ENCODE results near the gene ATF6B.
A peak's percentile ranks its signal among the peaks of the same experiment; 100 is the strongest.

ATF6B gene

DNA sequence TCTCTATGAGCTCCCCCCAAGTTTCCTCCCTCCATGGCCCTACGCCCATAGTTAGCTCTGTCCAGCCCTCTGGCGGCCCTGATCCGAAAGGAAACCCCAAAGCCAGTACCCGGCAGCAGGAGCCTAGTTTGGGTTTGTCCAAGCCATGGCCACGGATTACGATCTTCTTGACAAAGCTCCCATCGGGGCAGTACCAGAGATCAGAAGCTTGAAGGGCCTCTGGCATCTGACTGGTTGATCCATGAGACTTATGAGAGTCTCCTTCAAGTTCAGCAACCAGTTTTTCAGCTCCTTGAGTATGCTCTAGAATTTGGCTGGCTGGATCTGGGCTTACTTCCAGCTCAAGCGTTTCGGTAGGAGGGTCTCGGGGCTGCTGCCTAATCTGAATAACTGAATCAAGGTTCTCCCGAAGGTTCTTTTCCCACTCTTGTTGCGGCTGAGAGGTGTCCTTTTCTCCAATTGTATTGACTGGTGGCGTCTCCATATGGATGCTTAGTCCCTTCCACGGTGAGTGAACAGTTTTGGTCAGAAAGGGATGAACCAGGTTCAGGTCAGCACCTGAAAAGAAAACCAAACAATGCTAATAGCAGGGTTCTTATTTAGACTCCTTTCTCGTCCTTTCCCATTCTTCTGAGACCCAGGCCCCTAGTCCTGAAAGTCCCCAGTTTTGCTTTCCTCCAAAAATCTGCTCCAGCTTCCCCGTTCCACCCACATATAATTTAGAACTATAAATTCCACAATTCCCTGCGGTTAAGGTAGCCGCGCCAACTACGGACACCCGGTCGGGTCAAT lies 1.4 kb upstream of the ATF6B start:
- DNase-seq = peak; percentile 68

DNA sequence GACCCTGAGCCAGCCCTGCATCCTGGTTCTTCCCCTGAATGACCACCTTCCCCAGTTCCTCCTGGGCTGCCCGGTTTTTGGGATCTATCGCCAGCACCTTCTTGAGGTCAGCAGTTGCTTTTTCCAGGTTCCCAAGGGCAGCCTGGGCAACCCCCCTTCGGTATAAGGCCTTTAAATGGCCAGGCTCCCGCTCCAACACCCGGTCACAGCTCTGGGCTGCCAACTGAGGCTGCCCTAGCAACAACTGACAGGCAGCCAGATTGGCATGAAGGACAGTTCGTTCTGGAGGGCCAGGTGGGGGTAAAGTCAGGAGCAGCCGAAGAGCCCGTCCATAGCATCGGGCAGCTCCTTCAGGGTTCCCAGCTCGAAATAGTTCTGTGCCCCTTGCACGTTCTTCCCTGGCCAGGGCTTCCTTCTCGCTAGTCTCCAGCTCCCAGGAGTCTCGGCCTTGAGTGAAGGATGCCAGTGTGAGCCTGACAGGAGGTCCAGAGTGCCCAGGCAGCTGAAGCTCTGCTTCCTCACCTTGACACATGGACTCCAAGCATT lies 778 bp upstream of the ATF6B start:
- DNase-seq = no peak

DNA sequence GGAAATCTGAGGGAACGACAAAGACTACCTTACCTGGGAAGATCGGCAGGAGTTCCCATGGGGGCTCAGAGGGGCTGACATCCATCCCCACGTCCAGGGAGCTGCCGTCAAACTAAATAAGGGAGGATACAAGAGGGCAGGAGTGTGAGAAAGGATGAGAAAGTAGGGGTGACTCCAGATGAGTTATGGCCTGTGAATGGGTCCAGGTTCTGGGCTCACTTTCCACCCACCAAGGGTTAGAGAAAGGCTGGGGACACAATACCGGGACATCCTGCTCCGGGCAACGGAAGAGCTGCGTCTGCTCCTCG lies 683 bp downstream of the ATF6B start:
- no peak for DNase-seq

DNA sequence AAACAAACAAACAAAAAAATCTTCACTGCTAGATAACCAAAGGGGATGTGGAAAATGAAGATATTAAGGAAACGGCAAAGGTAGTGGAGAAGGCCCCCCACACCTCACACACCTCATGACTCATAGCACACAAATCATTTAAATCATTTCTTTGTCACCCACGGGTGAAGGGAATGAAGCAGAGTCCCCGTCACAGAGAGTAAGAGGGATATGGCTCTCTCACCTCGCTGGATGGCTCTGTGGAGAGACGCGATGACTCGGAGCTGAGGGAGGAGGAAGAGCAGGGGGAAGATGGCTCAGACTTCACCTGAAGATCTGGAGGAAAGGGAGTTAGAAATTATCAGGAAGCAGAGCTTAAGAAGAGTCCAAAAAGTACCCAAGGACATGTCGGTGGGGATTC lies 1.2 kb downstream of the ATF6B start:
- DNase-seq = no peak

DNA sequence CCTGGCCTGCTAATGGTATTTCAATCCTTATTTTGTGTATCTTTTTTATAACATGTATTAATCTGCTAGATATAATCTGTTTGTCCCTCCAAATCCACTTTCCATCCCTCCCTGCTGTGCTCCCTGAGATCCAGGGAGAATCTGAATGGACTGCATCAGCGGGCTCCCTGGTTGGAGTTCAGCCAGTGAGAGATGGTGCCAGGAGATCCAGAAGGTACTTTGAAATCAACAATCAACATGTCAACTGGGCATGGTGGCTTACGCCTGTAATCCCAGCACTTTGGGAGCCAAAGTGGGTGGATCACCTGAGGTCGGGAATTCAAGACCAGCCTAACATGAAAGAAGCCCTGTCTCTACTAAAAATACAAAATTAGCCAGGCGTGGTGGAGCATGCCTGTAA lies 4.4 kb downstream of the ATF6B start:
- no peak for DNase-seq

DNA sequence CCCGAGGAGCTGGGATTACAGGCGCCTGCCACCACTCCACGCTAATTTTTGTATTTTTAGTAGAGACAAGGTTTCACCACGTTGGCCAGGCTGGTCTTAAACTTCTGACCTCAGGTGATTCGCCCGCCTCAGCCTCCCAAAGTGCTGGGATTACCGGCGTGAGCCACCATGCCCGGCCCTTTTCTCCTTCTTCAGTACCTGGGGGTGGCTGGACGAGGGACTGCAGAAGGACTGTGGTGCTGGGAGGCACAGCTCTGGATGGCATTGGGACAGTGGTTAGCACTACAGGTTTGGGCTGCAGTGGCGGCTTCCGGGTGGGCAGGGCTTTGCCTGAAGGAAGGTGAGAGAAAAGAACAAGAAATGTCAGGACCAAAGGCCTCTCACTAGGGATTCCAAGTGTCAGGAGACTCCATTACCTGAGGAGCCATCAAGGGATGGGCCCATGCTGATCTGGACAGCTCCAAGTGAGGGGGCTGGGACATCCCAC lies 7.4 kb downstream of the ATF6B start:
- DNase-seq = no peak

DNA sequence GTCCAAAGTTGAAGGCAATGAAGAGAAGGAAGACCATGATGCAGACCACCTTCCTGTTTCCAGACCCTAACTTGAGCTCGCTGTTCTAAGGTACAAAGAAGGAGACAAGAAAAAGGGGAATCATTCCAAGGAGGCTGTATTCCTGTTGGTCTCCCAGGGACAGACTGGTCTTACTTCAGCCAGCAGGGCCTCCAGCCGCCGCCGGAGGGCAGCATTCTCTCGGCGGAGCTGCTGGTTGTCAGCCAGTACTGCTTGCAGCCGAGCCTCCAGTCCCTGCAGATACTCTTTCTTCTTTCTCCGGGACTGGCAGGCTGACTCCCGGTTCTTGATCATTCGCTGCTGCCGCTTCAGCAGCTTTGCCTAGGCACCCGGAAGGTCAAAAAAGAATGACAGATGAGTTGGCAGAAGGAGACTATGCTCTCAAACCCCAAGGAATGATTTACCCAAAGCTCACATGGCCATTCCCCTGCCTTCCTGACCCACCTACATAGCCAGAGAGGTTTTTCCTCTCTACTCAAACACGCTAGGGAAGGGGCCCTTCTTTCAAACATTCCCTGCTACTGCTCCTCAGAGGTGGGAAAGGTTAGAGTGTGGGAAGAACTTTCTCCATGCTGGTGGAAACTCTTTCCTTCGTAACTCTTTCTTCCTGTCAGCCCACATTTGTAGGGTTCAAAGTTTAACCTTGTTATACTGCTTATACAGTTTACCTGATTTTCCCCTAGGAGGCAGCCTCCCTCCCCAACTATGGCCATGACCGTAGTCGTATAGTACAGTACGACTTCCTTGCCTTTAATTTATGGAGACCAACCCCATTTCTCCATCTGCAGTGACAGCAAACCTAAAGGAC lies 9.0 kb downstream of the ATF6B start:
- peak; percentile 45 for DNase-seq

DNA sequence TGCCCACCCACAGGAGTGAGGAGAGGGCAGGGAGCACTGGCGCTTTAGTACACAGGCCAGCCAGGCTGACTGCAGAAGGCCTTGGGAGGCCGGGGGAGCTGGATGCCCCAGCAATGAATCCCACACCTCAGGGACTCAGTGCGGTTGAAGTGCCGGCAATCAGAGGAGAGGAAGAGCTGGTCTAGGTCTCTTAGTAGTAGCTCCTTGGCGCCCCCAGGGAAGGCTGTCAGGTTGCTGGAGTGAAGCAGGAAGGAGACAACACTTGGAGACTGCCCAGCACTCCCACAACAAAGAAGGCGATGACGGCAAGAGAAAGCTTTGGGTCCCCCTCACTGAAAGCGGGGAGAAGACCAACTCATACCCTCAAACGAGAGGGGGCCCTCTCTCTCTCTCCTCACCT lies 10.6 kb downstream of the ATF6B start:
- no peak for DNase-seq

DNA sequence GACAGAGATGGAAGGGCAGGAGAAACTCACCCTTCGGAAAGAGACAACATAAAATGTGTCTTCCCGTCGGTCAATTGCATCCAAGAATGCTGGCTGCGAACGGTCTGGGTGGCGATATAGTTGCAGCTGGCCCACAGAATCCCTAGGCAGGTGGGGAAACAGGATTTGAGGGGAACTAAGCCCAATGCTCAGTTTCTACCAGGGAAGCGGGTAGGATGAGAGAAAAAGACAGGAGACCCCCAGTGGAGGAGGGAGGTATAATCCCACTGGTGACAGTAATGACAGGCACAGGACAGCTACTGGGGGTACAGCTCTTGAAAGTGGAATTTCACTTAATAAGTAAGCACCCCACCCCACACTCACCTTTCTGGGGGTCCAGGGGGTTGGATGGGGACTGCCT lies 11.4 kb downstream of the ATF6B start:
- DNase-seq = no peak

DNA sequence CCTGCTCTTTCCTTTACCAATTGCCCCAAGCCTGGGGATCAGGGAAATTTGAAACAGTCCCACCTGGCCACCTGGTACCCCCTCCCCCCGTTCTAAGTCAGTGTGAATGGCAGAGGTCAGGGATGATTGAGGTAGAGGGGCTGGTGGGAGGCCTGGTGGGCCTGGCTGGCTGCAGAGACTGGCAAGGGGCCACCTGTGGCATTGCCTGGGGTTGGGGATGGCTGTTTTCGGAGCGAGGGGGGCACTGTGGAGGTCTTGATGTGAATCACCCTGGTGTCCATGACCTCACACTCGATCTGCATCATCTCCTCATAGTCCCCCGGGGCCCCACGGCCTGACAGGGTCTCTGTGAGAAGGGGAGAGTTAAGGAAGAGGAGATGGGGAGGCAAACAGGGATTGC lies 12.4 kb downstream of the ATF6B start:
- DNase-seq = no peak

DNA sequence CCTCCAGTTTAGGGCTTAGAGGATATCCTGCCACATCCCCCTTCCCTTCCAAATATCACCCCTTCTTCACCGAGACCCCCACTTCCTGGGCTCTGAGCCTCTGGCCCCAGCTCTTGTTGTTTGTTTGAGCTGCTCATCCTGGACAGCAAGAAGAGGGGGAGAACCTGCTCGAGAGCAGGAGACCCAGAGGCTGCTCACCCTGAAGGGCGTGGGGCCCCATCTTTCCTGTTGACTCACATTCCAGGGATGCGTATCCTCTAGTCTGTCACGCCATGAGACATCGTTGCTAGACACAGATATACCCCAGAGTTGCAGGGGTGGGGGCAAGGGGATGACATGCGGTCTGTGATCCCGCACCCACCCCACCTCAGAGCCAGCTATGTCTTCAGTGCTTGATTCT lies 13.2 kb downstream of the ATF6B start:
- DNase-seq = no peak

DNA sequence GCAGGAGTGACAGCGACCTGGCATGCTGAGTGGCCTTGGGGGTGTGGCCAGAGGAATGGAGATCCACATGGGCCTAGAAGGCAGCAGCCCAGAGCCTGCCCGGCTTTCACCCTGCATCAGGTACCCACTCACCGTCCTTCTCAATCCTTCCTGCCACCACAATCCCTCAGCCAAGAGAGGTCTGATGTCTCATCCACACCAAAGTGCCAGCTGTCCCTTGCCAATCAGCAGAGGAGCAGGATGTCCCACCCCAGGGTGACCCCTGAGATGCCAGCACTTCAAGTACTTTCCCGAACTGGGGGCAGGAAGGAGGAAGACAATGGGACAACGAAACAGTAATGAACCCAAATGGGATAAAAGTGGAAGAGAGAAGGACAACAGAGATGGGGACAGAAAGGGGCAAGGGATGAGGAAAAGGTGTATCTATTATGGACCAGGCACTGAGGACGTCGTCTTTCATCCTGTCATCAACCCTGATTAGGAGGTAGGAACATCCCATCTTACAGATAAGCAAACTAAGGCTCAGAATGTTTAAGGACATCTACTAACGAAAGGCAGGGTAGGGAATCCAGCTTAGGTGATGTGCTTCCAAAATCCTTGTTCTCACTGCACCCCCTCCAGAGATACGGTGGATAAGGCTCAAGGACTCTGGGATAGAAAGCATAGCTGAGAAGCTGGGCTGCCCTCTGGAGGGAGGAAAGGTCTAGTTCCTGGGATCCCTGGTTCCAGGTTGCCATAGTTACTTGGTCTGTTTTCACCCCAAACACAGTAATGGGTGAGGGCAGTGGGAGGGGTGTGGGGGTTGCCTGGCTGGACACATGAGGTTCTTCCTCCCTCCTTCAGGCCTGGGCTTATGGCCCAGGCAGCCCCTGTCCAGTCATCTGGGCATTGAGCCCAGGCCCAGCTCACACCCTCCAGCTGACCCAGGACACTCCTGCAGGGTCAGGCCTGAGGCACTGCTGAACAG lies 14.4 kb downstream of the ATF6B start:
- DNase-seq = no peak

DNA sequence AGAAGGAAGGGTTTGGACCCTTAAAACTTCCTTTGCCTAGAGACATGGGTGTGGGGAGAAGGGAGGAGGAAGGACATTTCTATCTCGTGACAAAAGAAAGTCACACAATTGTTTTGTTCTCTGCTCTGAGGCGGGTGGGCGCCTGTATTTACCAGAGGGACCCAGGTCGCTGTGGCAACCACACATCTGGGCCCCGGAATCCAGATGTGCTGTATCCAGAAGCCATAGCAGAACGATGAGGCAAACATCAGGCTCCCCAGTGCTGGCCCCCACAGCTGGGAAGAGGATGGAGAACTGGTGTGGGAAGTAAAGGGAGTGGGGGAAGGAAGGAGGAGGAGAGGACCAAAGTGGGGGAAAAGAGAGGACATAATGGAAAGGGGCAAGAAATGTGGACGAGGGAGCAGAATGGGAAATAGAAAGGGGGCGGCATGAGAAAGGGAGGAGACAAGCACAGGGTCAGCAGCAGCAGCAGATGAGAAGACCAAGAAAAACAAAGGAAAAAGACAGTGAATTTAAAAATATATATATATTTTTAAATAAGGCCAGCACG lies 15.5 kb downstream of the ATF6B start:
- no peak for DNase-seq

DNA sequence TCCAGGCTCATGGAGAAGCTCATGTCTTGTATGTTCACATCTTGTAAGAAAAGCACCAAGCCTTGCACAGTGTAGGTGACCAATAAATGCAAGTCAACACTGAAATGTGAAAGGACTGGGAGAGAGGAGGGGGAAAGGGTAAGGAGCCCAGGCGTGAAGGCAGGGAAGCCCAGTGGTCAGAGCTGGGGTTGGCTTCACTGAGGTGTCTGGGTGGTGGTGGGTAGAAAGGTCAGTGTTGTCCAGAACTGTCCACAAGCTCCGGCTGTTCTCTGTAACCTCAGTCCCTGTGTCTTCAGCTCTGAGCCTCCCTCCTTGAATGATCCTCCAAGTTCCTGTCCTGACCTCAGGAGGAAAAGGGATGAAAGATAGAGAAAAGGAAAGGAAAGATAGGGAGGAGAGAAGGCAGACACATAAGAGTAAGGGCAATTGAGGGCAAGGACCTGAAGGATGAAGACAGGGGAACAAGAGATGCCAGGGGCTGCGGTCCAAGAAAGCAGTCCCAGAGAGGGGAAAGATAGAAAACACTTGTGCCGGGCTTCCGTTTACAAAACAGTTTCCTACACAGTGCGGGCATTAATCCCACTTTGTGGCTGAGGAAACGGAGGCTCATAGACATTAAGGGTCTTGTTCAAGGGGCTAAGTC lies 16.5 kb downstream of the ATF6B start:
- DNase-seq = no peak

DNA sequence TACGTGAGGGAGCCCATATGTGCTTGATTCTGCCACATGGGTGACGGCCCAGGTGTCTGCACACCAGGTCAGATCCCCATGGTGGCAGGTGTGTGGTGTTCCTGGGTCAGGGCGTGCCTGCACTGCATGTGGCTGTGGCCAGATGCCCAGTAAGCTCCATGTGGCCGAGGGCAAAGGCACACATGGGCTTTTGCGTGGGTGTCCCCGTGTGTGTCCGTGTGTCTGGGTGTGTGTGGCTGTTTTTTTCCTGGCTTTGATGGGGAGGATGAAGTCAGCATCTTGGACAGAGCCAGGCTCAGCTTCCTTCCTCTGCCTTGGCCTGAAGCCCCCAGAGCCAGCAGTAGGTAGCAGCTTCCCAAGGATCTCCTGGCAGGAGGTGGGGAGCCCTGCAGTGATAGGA lies 17.4 kb downstream of the ATF6B start:
- no peak for DNase-seq

DNA sequence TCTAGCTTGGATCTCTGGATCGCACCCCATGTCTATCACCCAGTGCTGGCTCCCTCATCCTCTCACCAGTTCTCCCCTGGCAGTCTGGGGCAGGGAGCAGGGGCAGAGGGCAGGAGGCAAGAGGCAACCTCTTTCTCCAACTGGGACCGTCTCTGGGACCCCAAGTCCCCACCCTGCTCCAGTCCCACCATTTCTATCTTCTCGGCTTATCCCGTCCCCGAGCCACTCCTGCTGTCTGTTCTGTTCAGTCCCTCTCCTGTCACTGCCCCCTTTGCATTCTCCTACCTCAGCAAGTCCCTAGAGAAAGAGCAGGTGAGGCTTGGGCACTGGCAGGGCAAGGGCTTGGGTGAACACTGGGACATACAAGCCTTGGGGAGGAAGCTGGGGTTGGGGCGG lies 18.3 kb downstream of the ATF6B start:
- DNase-seq = no peak

DNA sequence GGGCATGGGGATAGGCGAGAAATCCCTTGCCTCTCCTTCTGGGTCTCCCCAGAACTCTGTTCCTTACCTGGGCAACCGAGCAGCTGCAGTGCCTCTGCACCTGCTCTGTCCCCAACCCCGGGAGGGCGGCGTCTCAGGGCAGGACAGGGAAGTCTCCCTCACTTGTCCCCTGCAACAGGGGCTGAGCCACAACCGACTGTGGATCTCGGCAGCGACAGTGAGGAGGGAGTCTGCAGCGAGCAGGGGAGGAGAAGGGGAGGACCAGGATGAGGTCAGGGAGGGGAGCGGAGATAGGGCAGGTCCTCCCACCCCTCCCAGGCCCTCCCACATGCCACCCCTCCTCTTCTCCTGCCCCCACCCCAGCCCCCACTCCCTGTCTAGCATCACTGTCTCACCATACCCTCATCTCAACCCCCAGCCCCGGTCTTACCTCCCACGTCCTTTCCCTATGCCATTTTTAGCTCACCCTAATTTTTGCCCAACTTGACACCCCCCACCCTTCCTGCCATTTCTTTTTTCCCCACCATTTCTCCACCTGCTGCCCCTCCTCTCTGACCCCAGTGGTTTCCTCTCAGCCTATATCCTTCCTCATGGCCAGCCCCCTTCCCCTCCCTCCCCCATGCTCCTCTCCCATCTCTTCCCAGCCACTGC lies 18.8 kb downstream of the ATF6B start, which contains the start of gene TNXB:
Gene TNXB, minus strand, starts transcription at position 225 of the 651 bp plus-strand sequence. CDS start 11,140 bp downstream, outside the sequence.
- no peak for DNase-seq

DNA sequence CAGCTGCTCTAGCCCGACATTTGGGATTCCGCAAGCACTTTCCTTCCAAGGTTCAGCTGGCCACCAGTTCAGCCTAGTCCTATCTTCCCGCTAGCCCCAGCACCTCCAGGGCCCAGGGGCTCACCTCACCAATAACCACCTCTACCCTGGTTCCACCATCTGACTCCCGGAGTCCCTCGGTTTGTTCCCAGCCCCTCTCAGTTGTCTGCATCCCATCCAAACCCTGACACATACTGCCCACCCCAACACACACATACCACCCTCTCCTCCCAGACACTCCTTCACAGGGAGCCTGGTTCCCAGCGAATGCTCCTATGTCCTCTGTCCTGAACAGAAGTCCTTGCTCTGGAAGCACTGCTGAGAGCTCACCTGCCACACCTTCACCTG lies 19.3 kb downstream of the ATF6B start:
- DNase-seq = no peak

DNA sequence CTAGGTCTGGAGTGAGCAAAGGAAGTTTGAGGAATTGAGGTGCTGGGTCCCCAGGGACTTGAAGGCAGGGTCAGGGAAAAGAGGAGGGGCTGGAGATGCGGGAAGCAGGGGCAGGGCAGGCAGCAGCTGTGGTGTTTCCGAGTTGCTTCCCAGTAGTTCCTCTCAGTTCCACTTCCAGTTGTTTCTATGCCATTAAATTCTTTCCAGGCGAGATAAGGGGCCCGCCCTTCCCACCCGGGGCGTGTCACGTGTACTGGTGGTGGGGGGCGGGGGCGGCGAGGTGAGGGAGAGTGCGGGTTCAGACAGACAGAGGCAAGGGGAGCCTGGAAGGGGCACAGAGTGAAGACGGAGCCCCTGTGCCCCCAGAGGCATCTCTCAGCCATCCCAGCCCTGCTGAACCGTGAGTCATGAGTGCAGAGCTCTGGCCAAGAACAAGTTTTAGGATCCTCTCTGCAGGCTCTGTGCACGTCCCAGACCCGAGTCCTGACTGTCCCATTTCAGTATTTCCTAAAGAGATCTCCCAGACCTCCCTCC lies 19.9 kb downstream of the ATF6B start:
- DNase-seq = no peak

DNA sequence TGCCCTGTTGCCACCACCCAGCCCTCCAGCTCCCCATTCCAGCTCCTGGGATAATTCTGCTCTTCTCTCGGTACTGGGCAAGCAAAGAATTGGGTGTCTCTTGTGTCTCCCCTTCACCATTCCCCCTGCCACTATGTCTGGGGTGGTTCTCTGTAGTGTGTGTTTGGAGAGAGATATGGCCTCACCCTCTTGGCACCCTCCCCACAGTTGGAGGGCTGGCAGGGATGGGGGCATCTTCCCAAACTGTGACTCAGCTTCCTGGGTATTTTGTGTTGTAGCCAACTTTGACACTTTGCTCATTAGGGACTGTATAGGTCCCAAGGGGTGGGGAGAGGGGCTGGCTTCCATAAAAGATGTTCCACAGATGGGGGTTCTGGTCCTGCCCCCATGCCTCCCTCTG lies 20.6 kb downstream of the ATF6B start:
- no peak for DNase-seq

DNA sequence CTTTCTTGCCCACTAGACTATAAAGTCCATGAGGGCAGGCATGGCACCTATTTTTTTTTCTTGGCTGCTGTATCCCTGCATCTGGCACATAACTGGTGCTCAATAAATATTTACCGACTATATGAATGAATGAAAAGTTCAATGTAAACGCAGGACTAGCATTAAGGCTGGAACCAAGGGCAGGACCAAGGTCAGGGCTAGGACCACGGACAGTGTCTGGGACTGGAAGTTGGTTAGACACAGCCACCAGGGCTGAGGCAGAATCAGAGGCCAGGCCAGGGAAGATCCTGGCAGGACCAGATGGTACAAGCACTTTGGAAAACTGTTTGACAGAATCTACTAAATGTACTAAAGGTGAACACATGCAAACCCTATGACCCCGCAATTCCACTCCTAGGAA lies 22.6 kb downstream of the ATF6B start:
- DNase-seq = no peak
